ENCODE measurements around the gene BCL2L1.

- TF ChIP-seq EZH2 (IDR thresholded peaks at IDR 0.05; ENCODE audit: insufficient read depth, poor library complexity, severe bottlenecking) (no peak), EZH2phosphoT487 (IDR thresholded peaks at IDR 0.05; ENCODE audit: insufficient read depth, low read depth) (no peak)
Observed at GRCh38 chr20:31721408-31722256, 1.0 kb downstream of the BCL2L1 start.
